ENCODE measurements around the gene MYL10. TPM values are rescaled to one million over a fixed set of nuclear protein-coding genes. Genes with fewer than 3 reads are reported as not detected.
A peak's percentile ranks its signal among the peaks of the same experiment; 100 is the strongest.

MYL10 gene
- total RNA-seq (2022) (not detected in 2 replicates), Bru-seq, nascent RNA (not detected), BruChase-seq, experiment 1, labeled RNA remaining after a 6-hour chase (not detected), BruChase-seq, experiment 2, labeled RNA remaining after a 2-hour chase (not detected)
- long read RNA-seq, result 0 reads

DNA sequence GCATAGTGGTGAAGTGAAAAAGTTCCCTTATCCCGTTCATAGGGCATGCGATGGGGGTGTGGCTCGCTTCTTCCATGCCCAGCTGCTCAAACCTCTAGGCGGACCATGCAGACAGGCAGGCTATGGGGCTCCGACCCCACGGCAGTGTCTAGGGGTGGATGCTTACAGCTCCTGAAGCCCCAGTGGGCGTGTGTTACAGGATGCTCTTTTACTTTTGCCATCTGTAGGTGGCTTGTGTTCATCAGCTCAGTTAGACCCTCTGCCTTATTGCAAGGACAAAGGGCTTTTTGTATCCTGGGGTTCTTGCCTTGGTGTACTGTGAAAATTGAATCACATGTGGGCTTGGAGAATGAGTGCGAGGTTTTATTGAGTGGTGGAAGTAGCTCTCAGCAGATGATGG lies at the start of gene MYL10:
MYL10 (minus strand) TSS at position 126 of the 400 bp plus-strand sequence. CDS start 178 bp downstream, outside the sequence.
- Mint-ChIP-seq H3K4me1 (ENCODE audit: low read depth, unreplicated experiment) (no peaks in the 10 kb centered on the region), H3K9me3 (ENCODE audit: low read depth, unreplicated experiment) (no peaks in the 10 kb centered on the region), H3K4me3 (ENCODE audit: low read depth, unreplicated experiment) (no peak within 1 kb of the TSS), H3K27ac (ENCODE audit: unreplicated experiment) (no peak within 1 kb of the TSS), H3K27me3 (ENCODE audit: unreplicated experiment) (peaks cover 31% of the 10 kb centered on the region), H3K36me3 (ENCODE audit: insufficient read depth, unreplicated experiment) (no peaks in the 10 kb centered on the region)
- BruUV-seq (replicated peaks), result no TSS peak
- TF ChIP-seq, protein P1, sequence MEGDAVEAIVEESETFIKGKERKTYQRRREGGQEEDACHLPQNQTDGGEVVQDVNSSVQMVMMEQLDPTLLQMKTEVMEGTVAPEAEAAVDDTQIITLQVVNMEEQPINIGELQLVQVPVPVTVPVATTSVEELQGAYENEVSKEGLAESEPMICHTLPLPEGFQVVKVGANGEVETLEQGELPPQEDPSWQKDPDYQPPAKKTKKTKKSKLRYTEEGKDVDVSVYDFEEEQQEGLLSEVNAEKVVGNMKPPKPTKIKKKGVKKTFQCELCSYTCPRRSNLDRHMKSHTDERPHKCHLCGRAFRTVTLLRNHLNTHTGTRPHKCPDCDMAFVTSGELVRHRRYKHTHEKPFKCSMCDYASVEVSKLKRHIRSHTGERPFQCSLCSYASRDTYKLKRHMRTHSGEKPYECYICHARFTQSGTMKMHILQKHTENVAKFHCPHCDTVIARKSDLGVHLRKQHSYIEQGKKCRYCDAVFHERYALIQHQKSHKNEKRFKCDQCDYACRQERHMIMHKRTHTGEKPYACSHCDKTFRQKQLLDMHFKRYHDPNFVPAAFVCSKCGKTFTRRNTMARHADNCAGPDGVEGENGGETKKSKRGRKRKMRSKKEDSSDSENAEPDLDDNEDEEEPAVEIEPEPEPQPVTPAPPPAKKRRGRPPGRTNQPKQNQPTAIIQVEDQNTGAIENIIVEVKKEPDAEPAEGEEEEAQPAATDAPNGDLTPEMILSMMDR (IDR thresholded peaks at IDR 0.05; ENCODE audit: unreplicated experiment), result no peak
- DNase-seq, result no peak
- intact Hi-C loops (cut with micrococcal nuclease; ENCODE audit: unreplicated experiment), result no loop called here
- CTCF ChIA-PET, result no interaction called here

DNA sequence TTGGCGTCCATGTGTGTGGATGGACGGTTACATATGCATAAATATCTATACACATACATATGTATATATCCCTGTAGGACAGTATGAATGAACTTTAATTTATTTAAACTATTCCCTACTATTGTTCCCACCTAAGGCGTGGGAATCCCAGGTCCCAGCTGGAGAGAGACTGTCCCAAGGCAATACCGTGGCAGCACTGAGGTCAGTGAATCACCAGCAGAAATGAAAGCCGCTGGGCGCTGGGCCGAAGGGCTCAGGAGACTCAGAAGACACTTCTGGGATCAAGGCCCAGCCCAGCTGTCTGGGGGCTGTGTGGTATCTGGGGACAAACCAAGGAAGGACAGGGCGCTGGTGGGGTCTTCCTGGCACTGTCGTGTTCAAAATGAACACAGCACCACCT lies 49.6 kb upstream of the MYL10 start:
- TF ChIP-seq, protein P1 (IDR thresholded peaks at IDR 0.05; ENCODE audit: unreplicated experiment), result no peak
- Mint-ChIP-seq H3K4me3 (ENCODE audit: low read depth, unreplicated experiment) (no peak overlapping the region), H3K27ac (ENCODE audit: unreplicated experiment) (no peak overlapping the region), H3K36me3 (ENCODE audit: insufficient read depth, unreplicated experiment) (peaks cover 5% of the 10 kb centered on the region), H3K9me3 (ENCODE audit: low read depth, unreplicated experiment) (no peaks in the 10 kb centered on the region), H3K4me1 (ENCODE audit: low read depth, unreplicated experiment) (peaks cover 31% of the 10 kb centered on the region), H3K27me3 (ENCODE audit: unreplicated experiment) (no peaks in the 10 kb centered on the region)
- intact Hi-C loops (cut with micrococcal nuclease; ENCODE audit: unreplicated experiment), result no loop called here
- no TSS peak for BruUV-seq (replicated peaks)
- CTCF ChIA-PET, result no interaction called here
- no peak for DNase-seq

DNA sequence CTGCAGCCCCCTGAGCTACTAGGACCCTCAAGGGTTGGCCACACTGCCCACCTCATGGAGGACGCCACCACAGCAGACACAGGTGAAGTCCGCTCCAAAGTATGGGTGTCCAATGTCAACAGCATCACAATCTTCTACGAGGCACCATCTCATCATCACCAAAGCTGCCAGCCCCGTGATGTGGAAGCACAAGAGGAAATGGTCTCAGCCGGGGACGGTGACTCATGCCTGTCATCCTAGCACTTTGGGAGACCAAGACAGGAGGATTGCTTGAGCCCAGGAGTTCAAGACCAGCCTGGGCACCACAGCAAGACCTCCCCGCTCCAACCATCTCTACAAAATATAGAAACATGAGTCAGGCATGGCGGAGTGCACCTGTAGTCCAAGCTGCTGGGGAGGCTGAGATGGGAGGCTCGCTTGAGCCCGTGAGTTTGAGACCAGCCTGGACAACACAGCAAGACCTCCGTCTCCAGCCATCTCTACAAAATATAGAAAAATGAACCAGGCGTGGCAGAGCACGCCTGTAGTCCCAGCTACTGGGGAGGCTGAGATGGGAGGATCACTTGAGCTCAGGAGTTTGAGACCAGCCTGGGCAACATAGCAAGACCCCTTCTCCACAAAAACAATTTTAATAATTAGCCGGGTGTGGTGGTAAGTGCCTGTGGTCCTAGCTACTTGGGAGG lies 48.8 kb upstream of the MYL10 start:
- TF ChIP-seq, protein P1 (IDR thresholded peaks at IDR 0.05; ENCODE audit: unreplicated experiment), result no peak

DNA sequence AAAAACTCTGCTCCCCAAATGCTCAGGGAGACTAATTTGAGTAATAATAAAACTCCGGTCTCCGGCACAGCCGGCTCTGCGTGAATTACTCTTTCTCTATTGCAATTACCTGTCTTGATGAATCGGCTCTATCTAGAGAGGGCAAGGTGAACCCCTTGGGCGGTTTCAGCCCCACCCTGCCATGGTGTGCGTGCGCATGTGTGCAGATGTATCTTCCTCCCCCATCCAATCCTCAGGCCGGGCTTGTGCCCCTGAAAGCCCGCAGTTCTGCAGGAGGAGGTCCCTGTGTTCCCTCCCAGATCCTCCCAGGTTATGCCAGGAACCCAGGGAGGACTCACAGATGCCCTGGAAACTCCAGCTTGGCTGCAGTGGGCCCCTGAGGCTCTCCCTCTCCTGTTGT lies 48.3 kb upstream of the MYL10 start:
- Mint-ChIP-seq H3K4me1 (ENCODE audit: low read depth, unreplicated experiment) (peaks cover 31% of the 10 kb centered on the region), H3K9me3 (ENCODE audit: low read depth, unreplicated experiment) (no peaks in the 10 kb centered on the region), H3K36me3 (ENCODE audit: insufficient read depth, unreplicated experiment) (peaks cover 5% of the 10 kb centered on the region), H3K27me3 (ENCODE audit: unreplicated experiment) (no peaks in the 10 kb centered on the region), H3K27ac (ENCODE audit: unreplicated experiment) (no peak overlapping the region), H3K4me3 (ENCODE audit: low read depth, unreplicated experiment) (no peak overlapping the region)
- DNase-seq, result no peak
- intact Hi-C loops (cut with micrococcal nuclease; ENCODE audit: unreplicated experiment), result no loop called here
- CTCF ChIA-PET, result no interaction called here
- BruUV-seq (replicated peaks), result no TSS peak
- TF ChIP-seq, protein P1 (IDR thresholded peaks at IDR 0.05; ENCODE audit: unreplicated experiment), result no peak

More for the DNA sequence above, 48.8 kb upstream of the MYL10 start:
- H3K27me3 Mint-ChIP-seq (ENCODE audit: unreplicated experiment), result no peaks in the 10 kb centered on the region
- H3K9me3 Mint-ChIP-seq (ENCODE audit: low read depth, unreplicated experiment), result no peaks in the 10 kb centered on the region
- no peak overlapping the region for H3K4me3 Mint-ChIP-seq (ENCODE audit: low read depth, unreplicated experiment)
- peak; percentile 22 for DNase-seq
- no TSS peak for BruUV-seq (replicated peaks)
- H3K4me1 Mint-ChIP-seq (ENCODE audit: low read depth, unreplicated experiment), result peaks cover 31% of the 10 kb centered on the region
- CTCF ChIA-PET, result no interaction called here
- H3K36me3 Mint-ChIP-seq (ENCODE audit: insufficient read depth, unreplicated experiment), result peaks cover 5% of the 10 kb centered on the region
- intact Hi-C loops (cut with micrococcal nuclease; ENCODE audit: unreplicated experiment), result no loop called here
- no peak overlapping the region for H3K27ac Mint-ChIP-seq (ENCODE audit: unreplicated experiment)
